Measurements from ENCODE around the gene VPS45.
"Not testable (repeated sequence)": the region's sequence is repeated elsewhere in the genome, so short reads cannot be mapped to it uniquely, and the experiment has no call there.

Gene VPS45

DNA sequence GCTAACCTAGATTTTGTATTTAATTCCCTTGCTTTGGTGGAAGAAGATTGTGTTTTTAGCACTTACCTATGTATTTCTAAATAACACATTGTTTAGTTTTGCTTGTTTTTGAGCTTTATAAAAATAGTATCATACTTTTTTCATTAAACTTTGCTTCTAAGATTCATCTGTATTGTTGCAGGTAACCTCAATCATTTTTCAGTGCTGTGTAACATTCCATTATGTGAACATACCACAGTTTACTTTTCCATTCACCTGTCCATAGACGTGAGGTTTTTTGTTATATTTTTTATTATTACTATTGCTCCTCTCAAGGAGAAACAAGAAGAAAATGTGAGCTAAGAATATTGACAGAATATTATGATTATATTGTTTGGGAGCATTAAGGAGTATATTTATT is 67.0 kb downstream of the VPS45 start:
- Histone ChIP-seq H2AFZ (ENCODE audit: low read length) (no peak overlapping the region), H3K4me1 (ENCODE audit: control insufficient read depth in 2 of 2, insufficient read depth in 1 of 2, low read depth in 1 of 2, low read length in 2 of 2) (no peaks in the 10 kb centered on the region), H3K9me3 (replicated peaks in 1 of 2; ENCODE audit: control insufficient read depth in 2 of 2, insufficient read depth in 1 of 2, low read depth in 1 of 2, low read length in 2 of 2) (peaks cover 0 to 2% of the 10 kb centered on the region in 2 donors), H3K79me1 (ENCODE audit: low read depth, low read length) (no peaks in the 10 kb centered on the region), H2AK5ac (ENCODE audit: low read depth, low read length) (no peak overlapping the region), H3K4ac (ENCODE audit: low read length) (no peak overlapping the region), H3K4me3 (ENCODE audit: low read length in 2 of 2) (no peak overlapping the region), H3K4me2 (ENCODE audit: insufficient read depth, low read length, poor library complexity, severe bottlenecking) (no peak overlapping the region), H3K27me3 (ENCODE audit: control insufficient read depth in 3 of 3, insufficient read depth in 3 of 3, low read depth in 1 of 3, low read length in 3 of 3) (no peaks in the 10 kb centered on the region), H3K18ac (ENCODE audit: low read length) (no peak overlapping the region), H2BK15ac (ENCODE audit: low read length) (no peak overlapping the region), H4K91ac (ENCODE audit: low read depth, low read length, poor library complexity) (no peak overlapping the region), H3K23ac (ENCODE audit: low read depth, low read length, poor library complexity) (no peak overlapping the region), H4K8ac (ENCODE audit: low read depth, low read length) (no peak overlapping the region), H3K27ac (replicated peaks; ENCODE audit: low read length) (no peak overlapping the region), H2BK5ac (ENCODE audit: low read length) (no peak overlapping the region), H2BK12ac (ENCODE audit: low read length) (no peak overlapping the region), H3K14ac (ENCODE audit: low read length) (no peak overlapping the region), H3K9ac (ENCODE audit: low read depth, low read length, poor library complexity) (no peak overlapping the region), H2BK120ac (ENCODE audit: low read depth, low read length) (no peak overlapping the region), H3K36me3 (replicated peaks in 1 of 2; ENCODE audit: control insufficient read depth in 2 of 2, insufficient read depth in 2 of 2, low read length in 2 of 2) (peaks cover 0 to 11% of the 10 kb centered on the region in 2 donors)
- WGBS, 2 donors (ENCODE audit: extremely low coverage in 2 of 2, insufficient read length in 2 of 2, insufficient replicate concordance in 1 of 2): no CpG with 5 or more reads among the region's 1 CpG
- DNase-seq (ENCODE audit: low spot score): no peak

DNA sequence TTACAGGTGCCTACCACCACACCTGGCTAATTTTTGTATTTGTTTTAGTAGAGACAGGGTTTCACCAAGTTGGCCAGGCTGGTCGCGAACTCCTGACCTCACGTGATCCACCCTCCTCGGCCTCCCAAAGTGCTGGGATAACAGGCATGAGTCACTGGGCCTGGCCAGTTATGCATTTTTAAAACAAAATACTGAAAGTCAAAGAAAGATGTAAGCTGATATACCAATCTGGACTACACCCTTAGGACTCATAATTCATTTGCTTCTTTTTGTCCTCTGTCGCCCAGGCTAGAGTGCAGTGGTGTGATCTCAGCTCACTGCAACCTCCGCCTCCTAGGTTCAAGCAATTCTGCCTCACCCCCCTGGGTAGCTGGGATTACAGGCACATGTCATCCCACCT is 67.8 kb downstream of the VPS45 start:
- not testable (repeated sequence) for H3K9me3 ChIP-seq (replicated peaks in 1 of 2; ENCODE audit: control insufficient read depth in 2 of 2, insufficient read depth in 1 of 2, low read depth in 1 of 2, low read length in 2 of 2); H3K27me3 ChIP-seq (ENCODE audit: control insufficient read depth in 3 of 3, insufficient read depth in 3 of 3, low read depth in 1 of 3, low read length in 3 of 3); H3K14ac ChIP-seq (ENCODE audit: low read length); H3K27ac ChIP-seq (replicated peaks; ENCODE audit: low read length); H3K9ac ChIP-seq (ENCODE audit: low read depth, low read length, poor library complexity); H4K8ac ChIP-seq (ENCODE audit: low read depth, low read length); H2AK5ac ChIP-seq (ENCODE audit: low read depth, low read length); H2BK15ac ChIP-seq (ENCODE audit: low read length); H3K79me1 ChIP-seq (ENCODE audit: low read depth, low read length); H2AFZ ChIP-seq (ENCODE audit: low read length); H3K18ac ChIP-seq (ENCODE audit: low read length); H3K4me2 ChIP-seq (ENCODE audit: insufficient read depth, low read length, poor library complexity, severe bottlenecking); DNase-seq (ENCODE audit: low spot score); H4K91ac ChIP-seq (ENCODE audit: low read depth, low read length, poor library complexity); H2BK5ac ChIP-seq (ENCODE audit: low read length); H3K23ac ChIP-seq (ENCODE audit: low read depth, low read length, poor library complexity); H3K4me3 ChIP-seq (ENCODE audit: low read length in 2 of 2); H2BK12ac ChIP-seq (ENCODE audit: low read length); H2BK120ac ChIP-seq (ENCODE audit: low read depth, low read length); H3K4me1 ChIP-seq (ENCODE audit: control insufficient read depth in 2 of 2, insufficient read depth in 1 of 2, low read depth in 1 of 2, low read length in 2 of 2); H3K4ac ChIP-seq (ENCODE audit: low read length)
- H3K36me3 ChIP-seq (replicated peaks in 1 of 2; ENCODE audit: control insufficient read depth in 2 of 2, insufficient read depth in 2 of 2, low read length in 2 of 2): peaks cover 0 to 11% of the 10 kb centered on the region in 2 donors
- WGBS, 2 donors (ENCODE audit: extremely low coverage in 2 of 2, insufficient read length in 2 of 2, insufficient replicate concordance in 1 of 2): no CpG with 5 or more reads among the region's 6 CpGs

DNA sequence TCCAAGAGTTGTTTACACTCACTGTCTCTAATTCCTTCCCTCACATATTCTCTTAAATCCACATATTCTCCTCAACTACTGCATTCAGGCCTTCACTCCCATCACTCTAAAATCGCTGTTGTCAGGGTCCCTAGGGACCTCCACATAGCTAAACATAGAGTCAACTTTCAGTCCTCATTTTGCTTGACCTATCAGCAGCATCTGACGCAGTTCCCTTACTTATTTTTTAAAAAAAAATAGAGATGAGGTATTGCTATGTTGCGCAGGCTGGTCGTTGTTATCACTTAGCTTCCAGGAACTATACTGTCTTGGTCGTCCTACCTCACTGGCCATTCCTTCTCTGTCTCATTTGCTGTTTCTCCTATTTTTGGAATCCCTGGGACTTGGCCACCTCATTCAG is 70.5 kb downstream of the VPS45 start:
- Histone ChIP-seq H2AK5ac (ENCODE audit: low read depth, low read length) (no peak overlapping the region), H3K27ac (replicated peaks; ENCODE audit: low read length) (no peak overlapping the region), H3K27me3 (ENCODE audit: control insufficient read depth in 3 of 3, insufficient read depth in 3 of 3, low read depth in 1 of 3, low read length in 3 of 3) (no peaks in the 10 kb centered on the region), H3K18ac (ENCODE audit: low read length) (no peak overlapping the region), H3K9me3 (replicated peaks in 1 of 2; ENCODE audit: control insufficient read depth in 2 of 2, insufficient read depth in 1 of 2, low read depth in 1 of 2, low read length in 2 of 2) (peaks cover 0 to 2% of the 10 kb centered on the region in 2 donors), H3K23ac (ENCODE audit: low read depth, low read length, poor library complexity) (no peak overlapping the region), H3K4me2 (ENCODE audit: insufficient read depth, low read length, poor library complexity, severe bottlenecking) (no peak overlapping the region), H2BK5ac (ENCODE audit: low read length) (no peak overlapping the region), H3K4me1 (ENCODE audit: control insufficient read depth in 2 of 2, insufficient read depth in 1 of 2, low read depth in 1 of 2, low read length in 2 of 2) (no peaks in the 10 kb centered on the region), H3K14ac (ENCODE audit: low read length) (no peak overlapping the region), H2BK12ac (ENCODE audit: low read length) (no peak overlapping the region), H2BK15ac (ENCODE audit: low read length) (no peak overlapping the region), H4K91ac (ENCODE audit: low read depth, low read length, poor library complexity) (no peak overlapping the region), H3K79me1 (ENCODE audit: low read depth, low read length) (no peaks in the 10 kb centered on the region), H3K36me3 (replicated peaks in 1 of 2; ENCODE audit: control insufficient read depth in 2 of 2, insufficient read depth in 2 of 2, low read length in 2 of 2) (peaks cover 0 to 18% of the 10 kb centered on the region in 2 donors), H3K4me3 (ENCODE audit: low read length in 2 of 2) (no peak overlapping the region), H2AFZ (ENCODE audit: low read length) (no peak overlapping the region), H3K9ac (ENCODE audit: low read depth, low read length, poor library complexity) (no peak overlapping the region), H4K8ac (ENCODE audit: low read depth, low read length) (no peak overlapping the region), H3K4ac (ENCODE audit: low read length) (no peak overlapping the region), H2BK120ac (ENCODE audit: low read depth, low read length) (no peak overlapping the region)
- no CpG with 5 or more reads among the region's 5 CpGs for WGBS, 2 donors (ENCODE audit: extremely low coverage in 2 of 2, insufficient read length in 2 of 2, insufficient replicate concordance in 1 of 2)
- no peak for DNase-seq (ENCODE audit: low spot score)

DNA sequence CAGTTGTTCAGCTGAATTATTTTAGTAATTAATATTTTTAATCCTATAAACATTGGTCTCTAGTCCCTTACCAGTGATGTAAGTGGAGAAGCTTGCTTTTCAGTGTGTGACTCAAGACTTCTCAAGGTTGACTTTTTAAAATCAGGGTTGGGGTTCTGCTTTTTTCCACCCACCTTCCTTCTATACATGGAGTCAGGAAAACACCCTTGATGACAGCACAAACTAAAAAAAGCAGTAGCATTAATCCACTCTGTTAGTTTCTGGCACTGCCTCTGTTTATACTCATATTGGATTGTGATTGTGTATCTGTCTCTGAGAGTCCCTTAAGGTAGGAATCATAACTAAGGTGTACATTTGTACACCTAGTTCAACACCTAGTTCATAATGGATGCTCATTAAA is 73.9 kb downstream of the VPS45 start:
- H2BK15ac ChIP-seq (ENCODE audit: low read length): no peak overlapping the region
- no peak overlapping the region for H3K27ac ChIP-seq (replicated peaks; ENCODE audit: low read length)
- H3K9ac ChIP-seq (ENCODE audit: low read depth, low read length, poor library complexity): no peak overlapping the region
- H3K4ac ChIP-seq (ENCODE audit: low read length): no peak overlapping the region
- no peak overlapping the region for H2BK5ac ChIP-seq (ENCODE audit: low read length)
- no peak overlapping the region for H3K14ac ChIP-seq (ENCODE audit: low read length)
- H3K18ac ChIP-seq (ENCODE audit: low read length): no peak overlapping the region
- H3K4me1 ChIP-seq (ENCODE audit: control insufficient read depth in 2 of 2, insufficient read depth in 1 of 2, low read depth in 1 of 2, low read length in 2 of 2): no peaks in the 10 kb centered on the region
- no peak overlapping the region for H4K91ac ChIP-seq (ENCODE audit: low read depth, low read length, poor library complexity)
- no peaks in the 10 kb centered on the region for H3K27me3 ChIP-seq (ENCODE audit: control insufficient read depth in 3 of 3, insufficient read depth in 3 of 3, low read depth in 1 of 3, low read length in 3 of 3)
- H3K4me3 ChIP-seq (ENCODE audit: low read length in 2 of 2): no peak overlapping the region
- H2AK5ac ChIP-seq (ENCODE audit: low read depth, low read length): no peak overlapping the region
- H4K8ac ChIP-seq (ENCODE audit: low read depth, low read length): no peak overlapping the region
- H3K4me2 ChIP-seq (ENCODE audit: insufficient read depth, low read length, poor library complexity, severe bottlenecking): no peak overlapping the region
- H3K36me3 ChIP-seq (replicated peaks in 1 of 2; ENCODE audit: control insufficient read depth in 2 of 2, insufficient read depth in 2 of 2, low read length in 2 of 2): peaks cover 2 to 18% of the 10 kb centered on the region in 2 donors
- no peaks in the 10 kb centered on the region for H3K79me1 ChIP-seq (ENCODE audit: low read depth, low read length)
- H3K23ac ChIP-seq (ENCODE audit: low read depth, low read length, poor library complexity): no peak overlapping the region
- H3K9me3 ChIP-seq (replicated peaks in 1 of 2; ENCODE audit: control insufficient read depth in 2 of 2, insufficient read depth in 1 of 2, low read depth in 1 of 2, low read length in 2 of 2): no peaks in the 10 kb centered on the region
- no peak overlapping the region for H2BK120ac ChIP-seq (ENCODE audit: low read depth, low read length)
- H2BK12ac ChIP-seq (ENCODE audit: low read length): no peak overlapping the region
- H2AFZ ChIP-seq (ENCODE audit: low read length): no peak overlapping the region
- DNase-seq (ENCODE audit: low spot score): no peak
